Articular chondrocyte of knee joint (primary cell): ENCODE results near the gene TMEM14C. TPM values are rescaled to one million over a fixed set of nuclear protein-coding genes. Genes with fewer than 3 reads are reported as not detected.

ENCODE experiments used
- small RNA-seq: library from RNA; depleted of rRNA; stranded (forward); fragments of <200 nt; gene quantifications from one replicate; pipeline ENCODE3, GENCODE V24; 2012
- total RNA-seq: library from RNA; depleted of rRNA; stranded (reverse); fragments of >200 nt; gene quantifications from 2 replicates; pipeline ENCODE4 v1.2.3, GENCODE V29; 2012

TMEM14C gene
- 141 and 175 TPM in 2 replicates for total RNA-seq

GRCh38 chr6:10722820-10723566 lies at the start of gene TMEM14C:
TMEM14C (plus strand) TSS chr6:10723070; CDS start chr6:10724614, 1,544 bp downstream.

DNA sequence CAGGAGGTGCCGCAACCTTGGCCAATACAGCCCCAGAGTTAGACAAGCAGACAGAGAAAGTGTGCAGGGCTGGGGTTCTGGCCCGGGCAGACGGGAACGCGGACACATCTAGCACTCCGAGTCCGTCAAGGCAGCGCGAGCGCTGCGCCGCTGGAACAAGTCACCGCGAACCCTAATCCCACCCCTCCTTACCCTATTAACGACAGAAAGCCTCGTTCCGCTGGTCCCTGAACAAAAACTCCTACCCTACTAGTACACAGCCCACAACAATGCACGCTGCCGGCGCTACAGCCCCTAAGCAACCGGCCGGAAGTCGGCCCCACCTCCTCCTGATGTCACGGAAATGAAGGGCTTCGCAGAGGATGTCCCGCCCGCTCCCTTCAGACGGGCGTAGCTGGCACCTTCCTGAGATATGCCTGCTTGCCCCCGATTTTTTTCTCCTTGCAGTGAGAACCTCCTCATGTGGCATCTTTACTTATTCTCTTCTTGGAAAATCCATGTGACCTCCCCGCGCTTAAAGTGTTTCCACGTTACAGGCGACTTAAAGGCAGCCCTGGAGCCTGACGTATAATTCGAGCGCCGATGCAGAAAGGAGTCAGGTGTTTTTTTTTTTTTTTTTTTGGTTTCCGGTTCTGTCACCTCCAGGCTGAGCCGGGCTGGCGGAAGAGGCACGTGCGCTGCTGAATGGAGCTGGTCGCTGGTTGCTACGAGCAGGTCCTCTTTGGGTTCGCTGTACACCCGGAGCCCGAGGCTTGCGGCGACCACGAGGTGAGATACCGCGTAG lies 28.4 kb upstream of the TMEM14C start, which contains the start of the genes C6orf52 and PAK1IP1:
Gene C6orf52, minus strand, starts transcription at position 315 of the 784 bp plus-strand sequence. CDS start 7,066 bp downstream, outside the sequence.
Gene PAK1IP1, plus strand, starts transcription at position 671 of the 784 bp plus-strand sequence. Its CDS starts 14 bp downstream, at position 685.

DNA sequence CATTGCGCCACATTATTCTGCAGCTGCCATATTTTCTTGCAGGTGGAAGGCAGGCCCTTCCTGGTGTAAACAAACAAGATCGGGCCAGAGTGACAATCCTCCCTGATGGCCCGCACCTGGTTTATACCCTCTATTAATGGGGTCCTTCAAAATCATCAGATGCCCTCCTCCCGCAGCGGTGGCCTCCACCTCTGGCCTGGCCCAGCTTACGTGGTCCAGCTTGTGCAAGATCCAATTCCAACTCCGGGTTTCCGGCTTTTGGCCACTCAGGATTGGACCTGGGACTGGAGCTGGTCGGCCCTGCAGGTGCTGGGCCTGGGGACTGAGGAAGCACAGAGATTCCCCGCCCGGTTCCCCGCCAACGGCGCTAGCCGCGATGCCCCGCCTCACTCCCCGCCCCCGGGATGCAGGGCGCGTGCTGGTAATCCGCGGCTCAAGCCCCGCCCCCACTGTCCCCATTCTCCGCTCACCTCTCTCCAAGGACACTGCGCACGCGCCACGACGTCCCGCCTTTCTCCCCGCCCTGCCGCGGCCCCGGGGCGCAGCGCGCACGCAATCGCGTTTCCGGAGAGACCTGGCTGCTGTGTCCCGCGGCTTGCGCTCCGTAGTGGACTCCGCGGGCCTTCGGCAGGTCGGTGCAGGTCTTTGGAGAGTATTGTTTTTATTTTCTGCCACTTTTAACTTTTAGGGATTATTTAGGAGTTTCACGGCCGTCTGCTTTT lies 24.5 kb downstream of the TMEM14C start, which contains the start of gene TMEM14B:
Gene TMEM14B, plus strand, starts transcription at position 555 of the 722 bp plus-strand sequence. CDS start 1,441 bp downstream, outside the sequence.

Small RNA genes within 50 kb of the gene (small RNA-seq; reads per million reads assigned to genes)
- gene RF00019 (not detected), gene RNA5SP203 (not detected)

Other genes with a start within 250 kb of the TMEM14C start
- 2.6 and 3.0 TPM in 2 replicates for gene GCNT2, start 201.7 kb upstream of the TMEM14C start, total RNA-seq
- gene C6orf52, start 28.5 kb upstream of the TMEM14C start, total RNA-seq = 0.52 and 0.65 TPM in 2 replicates
- gene PAK1IP1, start 28.1 kb upstream of the TMEM14C start, total RNA-seq = 16.5 and 22.3 TPM in 2 replicates
- gene TMEM14B, start 24.7 kb downstream of the TMEM14C start, total RNA-seq = 78.5 and 92.5 TPM in 2 replicates
- 0.13 TPM in 1 of 2 replicates, not detected in the other for gene MAK, start 115.5 kb downstream of the TMEM14C start, total RNA-seq
- gene GCM2, start 159.0 kb downstream of the TMEM14C start, total RNA-seq = not detected in 2 replicates
- 0.13 and 0.43 TPM in 2 replicates for gene SYCP2L, start 164.0 kb downstream of the TMEM14C start, total RNA-seq